Chondrocyte (in vitro differentiated cells): ENCODE data around the gene YES1. TPM values are rescaled to one million over a fixed set of nuclear protein-coding genes. Genes with fewer than 3 reads are reported as not detected.

ENCODE experiments used
- DNase-seq: peaks from one replicate; pipeline ENCODE4 v3.0.0; 2021; ENCODE audit warnings: mixed read lengths, low spot score
- H3K27ac Mint-ChIP-seq: one replicate; pipeline ENCODE4 v1.8.0; 2021; ENCODE audit warnings: mild to moderate bottlenecking, moderate library complexity, mixed read lengths; ENCODE audit not compliant: unreplicated experiment
- H3K27me3 Mint-ChIP-seq: 2 replicates; pipeline ENCODE4 v1.8.0; 2021; ENCODE audit warnings: low read depth, mixed read lengths
- H3K36me3 Mint-ChIP-seq: 2 replicates; pipeline ENCODE4 v1.8.0; 2021; ENCODE audit warnings: low read depth, mixed read lengths
- H3K4me1 Mint-ChIP-seq: 2 replicates; pipeline ENCODE4 v1.8.0; 2021; ENCODE audit warnings: low read depth, mild to moderate bottlenecking, mixed read lengths
- H3K4me3 Mint-ChIP-seq: one replicate; pipeline ENCODE4 v1.8.0; 2021; ENCODE audit warnings: mild to moderate bottlenecking, moderate library complexity, mixed read lengths; ENCODE audit not compliant: unreplicated experiment
- H3K9me3 Mint-ChIP-seq: 2 replicates; pipeline ENCODE4 v1.8.0; 2021; ENCODE audit warnings: low read depth, mixed read lengths
- CTCF ChIP-seq: fragments of 200-600 bp; sonication (generic); IDR thresholded peaks from 2 replicates; pipeline ENCODE4 v1.5.0; 2021; ENCODE audit warnings: antibody characterized with exemption, mild to moderate bottlenecking, moderate library complexity
- total RNA-seq: library from RNA; stranded (reverse); gene quantifications from 3 replicates; pipeline ENCODE4 v1.2.1, GENCODE V29; 2021

Gene YES1
- total RNA-seq, 1 donor from 2014 or later = 38.0 TPM

DNA sequence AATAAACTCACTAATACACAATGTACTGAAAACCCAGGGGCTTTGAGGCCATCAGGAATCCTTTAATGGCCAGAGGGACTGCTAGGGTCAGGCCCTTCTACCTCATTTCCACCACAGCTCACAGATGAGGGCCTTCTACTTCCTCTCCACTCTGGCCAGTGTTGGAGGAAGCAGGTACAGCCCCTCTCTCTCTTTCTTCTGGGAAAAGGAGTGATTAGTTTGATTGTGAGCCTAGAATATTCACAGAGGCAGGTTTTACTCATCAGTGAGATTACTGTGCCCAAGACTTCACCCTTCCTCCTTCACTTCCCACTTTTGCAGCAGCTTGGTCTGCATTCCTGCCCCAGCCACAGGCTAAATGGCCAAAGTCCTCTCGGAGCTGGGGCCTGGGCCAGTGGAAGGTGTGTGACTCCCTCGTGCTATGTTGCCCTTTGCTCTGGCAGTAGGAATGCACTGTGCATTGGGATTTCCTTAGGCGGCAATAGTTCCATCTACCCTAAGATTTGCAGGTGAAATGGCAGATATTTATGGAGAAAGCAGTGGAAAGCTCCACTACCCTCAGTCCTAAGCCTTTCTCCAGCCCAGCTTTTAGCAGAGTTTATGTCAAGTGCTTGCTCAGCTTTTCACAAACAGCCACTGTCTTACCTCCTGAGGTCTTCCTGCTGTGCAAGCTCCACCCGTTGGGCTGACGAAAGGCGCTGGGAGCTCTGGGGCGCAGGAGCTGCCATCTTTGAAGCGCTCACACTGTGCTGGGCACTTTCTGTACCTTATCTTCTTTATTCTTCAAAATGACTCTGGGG, 36.2 kb upstream of the YES1 start:
- no peak for DNase-seq
- H3K9me3 Mint-ChIP-seq = no peaks in the 10 kb centered on the region
- peaks cover 5% of the 10 kb centered on the region for H3K4me1 Mint-ChIP-seq
- H3K4me3 Mint-ChIP-seq = no peak overlapping the region
- no peak overlapping the region for H3K27ac Mint-ChIP-seq
- H3K36me3 Mint-ChIP-seq = no peaks in the 10 kb centered on the region
- H3K27me3 Mint-ChIP-seq = no peaks in the 10 kb centered on the region
- TF ChIP-seq CTCF = no peak

DNA sequence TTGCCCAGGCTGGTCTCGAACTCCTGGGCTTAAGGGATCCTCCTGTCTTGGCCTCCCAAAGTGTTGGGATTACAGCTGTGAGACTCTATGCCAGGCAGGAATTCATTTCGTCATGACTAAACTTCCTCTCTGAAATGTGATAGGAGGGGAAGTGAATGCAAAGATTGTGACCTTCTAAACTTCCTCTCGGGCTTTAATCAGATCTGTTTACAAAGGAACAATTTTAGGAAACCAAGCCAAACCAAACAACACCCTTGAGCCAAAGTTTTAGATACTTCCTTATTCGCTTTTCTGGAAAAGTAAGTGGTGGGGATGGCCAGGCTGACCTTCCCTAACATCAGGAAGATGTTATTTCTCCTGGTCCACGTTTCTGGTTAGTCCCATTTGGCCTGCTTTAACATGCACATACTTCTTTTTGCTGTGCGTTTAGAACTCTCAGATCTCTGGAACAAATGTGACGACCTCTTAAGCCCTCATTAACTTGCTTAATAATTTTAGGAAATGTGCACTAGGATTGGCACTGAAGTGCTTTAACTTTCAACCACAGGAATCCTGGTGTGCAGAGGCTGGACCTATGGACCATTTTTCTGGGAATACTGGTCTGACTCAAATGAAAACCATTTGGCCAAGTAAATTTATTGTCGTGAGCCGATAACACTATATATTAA, 33.2 kb upstream of the YES1 start:
- no peaks in the 10 kb centered on the region for H3K36me3 Mint-ChIP-seq
- no peak overlapping the region for H3K27ac Mint-ChIP-seq
- no peak overlapping the region for H3K4me3 Mint-ChIP-seq
- H3K4me1 Mint-ChIP-seq = peaks cover 5% of the 10 kb centered on the region
- no peak for TF ChIP-seq CTCF
- no peaks in the 10 kb centered on the region for H3K27me3 Mint-ChIP-seq
- H3K9me3 Mint-ChIP-seq = no peaks in the 10 kb centered on the region
- no peak for DNase-seq

GRCh38 chr18:841647-842370, 29.8 kb upstream of the YES1 start:
- Mint-ChIP-seq H3K9me3 (no peaks in the 10 kb centered on the region), H3K4me1 (peaks cover 10% of the 10 kb centered on the region), H3K27ac (no peak overlapping the region), H3K27me3 (no peaks in the 10 kb centered on the region), H3K36me3 (no peaks in the 10 kb centered on the region), H3K4me3 (no peak overlapping the region)
- no peak for DNase-seq
- no peak for TF ChIP-seq CTCF

- no peak for DNase-seq
- Mint-ChIP-seq H3K36me3 (no peaks in the 10 kb centered on the region), H3K27me3 (no peaks in the 10 kb centered on the region)
Measured at GRCh38 chr18:840516-840915, 28.5 kb upstream of the YES1 start.

More at GRCh38 chr18:840516-840915, 28.5 kb upstream of the YES1 start:
- no peak for TF ChIP-seq CTCF
- Mint-ChIP-seq H3K4me1 (peaks cover 9% of the 10 kb centered on the region), H3K27ac (no peak overlapping the region), H3K9me3 (no peaks in the 10 kb centered on the region), H3K4me3 (no peak overlapping the region)
